Measurements from ENCODE around the gene CGNL1. TPM values are rescaled to one million over a fixed set of nuclear protein-coding genes. Genes with fewer than 3 reads are reported as not detected.
A peak's percentile ranks its signal among the peaks of the same experiment; 100 is the strongest.

The CGNL1 gene
- total RNA-seq, 1 donor from 2014 or later = 11.0 TPM

DNA sequence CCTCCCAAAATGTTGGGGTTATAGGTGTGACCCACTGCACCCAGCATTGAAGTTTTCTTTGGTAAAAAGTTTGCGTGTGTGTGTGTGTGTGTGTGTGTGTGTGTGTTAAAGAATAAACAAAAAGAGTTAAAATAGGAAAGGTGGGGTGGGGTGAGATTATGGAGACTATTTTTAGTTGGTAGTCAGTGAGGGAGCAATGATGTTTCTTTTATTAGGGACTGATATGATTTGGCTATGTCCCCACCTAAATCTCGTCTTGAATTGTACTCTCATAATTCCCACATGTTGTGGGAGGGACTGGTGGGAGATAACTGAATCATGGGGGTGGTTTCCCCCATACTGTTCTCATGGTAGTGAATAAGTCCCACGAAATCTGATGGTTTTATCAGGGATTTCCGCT is 92.2 kb downstream of the CGNL1 start:
- Mint-ChIP-seq H3K4me1 (ENCODE audit: low read depth, unreplicated experiment) (peaks cover 11% of the 10 kb centered on the region), H3K9me3 (ENCODE audit: unreplicated experiment) (peaks cover 2% of the 10 kb centered on the region), H3K36me3 (ENCODE audit: low read depth, unreplicated experiment) (no peaks in the 10 kb centered on the region), H3K4me3 (ENCODE audit: unreplicated experiment) (no peak overlapping the region), H3K27ac (ENCODE audit: unreplicated experiment) (no peak overlapping the region), H3K27me3 (ENCODE audit: low read depth, unreplicated experiment) (peaks cover 4% of the 10 kb centered on the region)
- no peak for TF ChIP-seq EZH2 (IDR thresholded peaks at IDR 0.05; ENCODE audit: insufficient read depth, low read length)
- TF ChIP-seq, protein P1, sequence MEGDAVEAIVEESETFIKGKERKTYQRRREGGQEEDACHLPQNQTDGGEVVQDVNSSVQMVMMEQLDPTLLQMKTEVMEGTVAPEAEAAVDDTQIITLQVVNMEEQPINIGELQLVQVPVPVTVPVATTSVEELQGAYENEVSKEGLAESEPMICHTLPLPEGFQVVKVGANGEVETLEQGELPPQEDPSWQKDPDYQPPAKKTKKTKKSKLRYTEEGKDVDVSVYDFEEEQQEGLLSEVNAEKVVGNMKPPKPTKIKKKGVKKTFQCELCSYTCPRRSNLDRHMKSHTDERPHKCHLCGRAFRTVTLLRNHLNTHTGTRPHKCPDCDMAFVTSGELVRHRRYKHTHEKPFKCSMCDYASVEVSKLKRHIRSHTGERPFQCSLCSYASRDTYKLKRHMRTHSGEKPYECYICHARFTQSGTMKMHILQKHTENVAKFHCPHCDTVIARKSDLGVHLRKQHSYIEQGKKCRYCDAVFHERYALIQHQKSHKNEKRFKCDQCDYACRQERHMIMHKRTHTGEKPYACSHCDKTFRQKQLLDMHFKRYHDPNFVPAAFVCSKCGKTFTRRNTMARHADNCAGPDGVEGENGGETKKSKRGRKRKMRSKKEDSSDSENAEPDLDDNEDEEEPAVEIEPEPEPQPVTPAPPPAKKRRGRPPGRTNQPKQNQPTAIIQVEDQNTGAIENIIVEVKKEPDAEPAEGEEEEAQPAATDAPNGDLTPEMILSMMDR (IDR thresholded peaks at IDR 0.05; ENCODE audit: insufficient read depth, low read depth, low read length) = no peak
- Histone ChIP-seq H3K4me3 (ENCODE audit: insufficient read depth, low read depth, low read length) (no peak overlapping the region), H3K79me2 (ENCODE audit: insufficient read depth, low read length) (no peaks in the 10 kb centered on the region), H2AFZ (ENCODE audit: low read depth, low read length) (no peak overlapping the region), H3K9me3 (ENCODE audit: insufficient read depth, low read depth, low read length) (no peaks in the 10 kb centered on the region), H3K9ac (ENCODE audit: low read length) (no peak overlapping the region), H3K4me1 (ENCODE audit: insufficient read depth, low read length) (no peaks in the 10 kb centered on the region), H4K20me1 (ENCODE audit: insufficient read depth, low read length) (no peaks in the 10 kb centered on the region), H3K36me3 (ENCODE audit: insufficient read depth, low read length) (no peaks in the 10 kb centered on the region), H3K4me2 (ENCODE audit: low read length) (no peak overlapping the region), H3K27ac (ENCODE audit: low read depth, low read length) (no peak overlapping the region), H3K27me3 (ENCODE audit: insufficient read depth, low read length) (no peaks in the 10 kb centered on the region)
- FAIRE-seq = no peak
- no peak for DNase-seq (ENCODE audit: low read depth)

DNA sequence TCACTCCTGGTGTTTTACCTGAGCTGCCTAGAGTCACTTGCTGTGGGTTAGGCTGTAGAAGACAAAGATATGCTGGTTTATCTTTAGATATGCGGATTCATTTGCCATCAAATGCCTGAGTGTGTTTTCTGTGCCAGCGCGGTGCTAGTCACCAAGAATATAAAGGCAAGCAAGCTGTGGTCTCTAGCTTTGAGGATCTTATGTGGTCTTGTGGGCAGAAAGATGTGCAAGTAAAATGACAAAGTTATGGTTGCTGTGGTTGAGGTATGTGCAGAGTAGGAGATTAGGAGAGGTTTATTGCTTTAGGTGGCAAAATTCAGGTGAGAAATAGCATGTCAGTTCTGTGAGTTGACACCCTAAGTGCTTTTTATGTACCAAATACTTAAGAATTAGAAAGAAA is 94.2 kb downstream of the CGNL1 start:
- Histone ChIP-seq H3K27ac (ENCODE audit: low read depth, low read length) (no peak overlapping the region), H3K79me2 (ENCODE audit: insufficient read depth, low read length) (no peaks in the 10 kb centered on the region), H3K9ac (ENCODE audit: low read length) (no peak overlapping the region), H2AFZ (ENCODE audit: low read depth, low read length) (no peak overlapping the region), H4K20me1 (ENCODE audit: insufficient read depth, low read length) (no peaks in the 10 kb centered on the region), H3K27me3 (ENCODE audit: insufficient read depth, low read length) (no peaks in the 10 kb centered on the region), H3K36me3 (ENCODE audit: insufficient read depth, low read length) (no peaks in the 10 kb centered on the region), H3K9me3 (ENCODE audit: insufficient read depth, low read depth, low read length) (no peaks in the 10 kb centered on the region), H3K4me1 (ENCODE audit: insufficient read depth, low read length) (no peaks in the 10 kb centered on the region), H3K4me2 (ENCODE audit: low read length) (no peak overlapping the region), H3K4me3 (ENCODE audit: insufficient read depth, low read depth, low read length) (no peak overlapping the region)
- Mint-ChIP-seq H3K4me3 (ENCODE audit: unreplicated experiment) (no peak overlapping the region), H3K4me1 (ENCODE audit: low read depth, unreplicated experiment) (peaks cover 22% of the 10 kb centered on the region), H3K27me3 (ENCODE audit: low read depth, unreplicated experiment) (peaks cover 4% of the 10 kb centered on the region), H3K36me3 (ENCODE audit: low read depth, unreplicated experiment) (no peaks in the 10 kb centered on the region), H3K27ac (ENCODE audit: unreplicated experiment) (no peak overlapping the region), H3K9me3 (ENCODE audit: unreplicated experiment) (peaks cover 2% of the 10 kb centered on the region)
- TF ChIP-seq, protein P1 (IDR thresholded peaks at IDR 0.05; ENCODE audit: insufficient read depth, low read depth, low read length) = no peak
- TF ChIP-seq EZH2 (IDR thresholded peaks at IDR 0.05; ENCODE audit: insufficient read depth, low read length) = no peak
- FAIRE-seq (no peak), DNase-seq (ENCODE audit: low read depth) (no peak)

DNA sequence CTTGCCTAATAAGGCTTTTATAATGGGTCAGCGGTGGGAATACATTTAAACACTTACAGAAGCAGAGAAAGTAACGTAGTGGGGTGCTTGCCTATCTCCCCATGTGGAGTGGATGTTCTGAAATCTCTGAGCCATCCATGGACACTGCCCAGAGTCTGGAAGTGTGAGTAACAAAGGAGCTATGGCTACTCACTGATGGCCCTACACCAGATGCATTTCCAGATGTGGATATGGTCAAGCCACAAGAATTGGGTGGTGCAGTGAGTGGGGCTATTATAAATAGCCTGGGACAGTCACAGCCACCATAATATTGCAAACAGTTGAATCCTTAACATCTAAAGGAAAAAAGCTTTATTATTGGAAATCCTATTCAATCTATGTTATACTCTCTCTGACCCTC is 96.6 kb downstream of the CGNL1 start:
- FAIRE-seq = no peak
- Histone ChIP-seq H3K79me2 (ENCODE audit: insufficient read depth, low read length) (no peaks in the 10 kb centered on the region), H3K9ac (ENCODE audit: low read length) (no peak overlapping the region), H3K4me1 (ENCODE audit: insufficient read depth, low read length) (peaks cover 20% of the 10 kb centered on the region), H3K4me2 (ENCODE audit: low read length) (no peak overlapping the region), H3K27me3 (ENCODE audit: insufficient read depth, low read length) (no peaks in the 10 kb centered on the region), H3K4me3 (ENCODE audit: insufficient read depth, low read depth, low read length) (no peak overlapping the region), H2AFZ (ENCODE audit: low read depth, low read length) (no peak overlapping the region), H3K9me3 (ENCODE audit: insufficient read depth, low read depth, low read length) (no peaks in the 10 kb centered on the region), H4K20me1 (ENCODE audit: insufficient read depth, low read length) (no peaks in the 10 kb centered on the region), H3K27ac (ENCODE audit: low read depth, low read length) (no peak overlapping the region), H3K36me3 (ENCODE audit: insufficient read depth, low read length) (no peaks in the 10 kb centered on the region)
- Mint-ChIP-seq H3K27me3 (ENCODE audit: low read depth, unreplicated experiment) (peaks cover 4% of the 10 kb centered on the region), H3K27ac (ENCODE audit: unreplicated experiment) (no peak overlapping the region), H3K9me3 (ENCODE audit: unreplicated experiment) (no peaks in the 10 kb centered on the region), H3K4me3 (ENCODE audit: unreplicated experiment) (no peak overlapping the region), H3K36me3 (ENCODE audit: low read depth, unreplicated experiment) (no peaks in the 10 kb centered on the region), H3K4me1 (ENCODE audit: low read depth, unreplicated experiment) (peaks cover 43% of the 10 kb centered on the region)
- peak; percentile 29 for DNase-seq (ENCODE audit: low read depth)
- no peak for TF ChIP-seq EZH2 (IDR thresholded peaks at IDR 0.05; ENCODE audit: insufficient read depth, low read length)
- TF ChIP-seq, protein P1 (IDR thresholded peaks at IDR 0.05; ENCODE audit: insufficient read depth, low read depth, low read length) = no peak

All from astrocyte (in vitro differentiated cells and primary cell).